H9 (cell line): ENCODE measurements around the gene IRF7. TPM values are rescaled to one million over a fixed set of nuclear protein-coding genes. Genes with fewer than 3 reads are reported as not detected.

Experiments used
- DNase-seq: peaks from one replicate; pipeline ENCODE4 v3.0.0-alpha.2; 2017
- H2AFZ ChIP-seq: one replicate; pipeline ENCODE4 v1.6.1; 2013; ENCODE audit warnings: mild to moderate bottlenecking, low read length, control low read depth, moderate library complexity
- H2AK5ac ChIP-seq: 2 replicates; pipeline ENCODE4 v1.6.1; 2013; ENCODE audit warnings: low read length, control low read depth, mixed read lengths; ENCODE audit not compliant: insufficient read length
- H2BK120ac ChIP-seq: one replicate; pipeline ENCODE4 v1.6.1; 2013; ENCODE audit warnings: low read depth, mild to moderate bottlenecking, low read length, control low read depth, inconsistent platforms; ENCODE audit not compliant: poor library complexity, severe bottlenecking
- H2BK12ac ChIP-seq: 2 replicates; pipeline ENCODE4 v1.6.1; 2013; ENCODE audit warnings: low read length, control low read depth, mixed read lengths, low read depth; ENCODE audit not compliant: insufficient read length
- H2BK15ac ChIP-seq: 2 replicates; pipeline ENCODE4 v1.6.1; 2013; ENCODE audit warnings: low read depth, low read length, control low read depth
- H2BK20ac ChIP-seq: one replicate; pipeline ENCODE4 v1.6.1; 2013; ENCODE audit warnings: low read depth, mild to moderate bottlenecking, low read length, control low read depth, inconsistent platforms; ENCODE audit not compliant: poor library complexity, severe bottlenecking
- H2BK5ac ChIP-seq: 2 replicates; pipeline ENCODE4 v1.6.1; 2013; ENCODE audit warnings: low read length, control low read depth, mixed read lengths; ENCODE audit not compliant: insufficient read length
- H3K14ac ChIP-seq: 2 replicates; pipeline ENCODE4 v1.6.1; 2013; ENCODE audit warnings: low read length, control low read depth; ENCODE audit not compliant: insufficient read depth
- H3K18ac ChIP-seq: 2 replicates; pipeline ENCODE4 v1.6.1; 2013; ENCODE audit warnings: low read depth, mild to moderate bottlenecking, mixed read lengths, low read length, control low read depth; ENCODE audit not compliant: insufficient read length
- H3K23ac ChIP-seq: 2 replicates; pipeline ENCODE4 v1.6.1; 2013; ENCODE audit warnings: low read length, control low read depth, mixed read lengths, low read depth; ENCODE audit not compliant: insufficient read length
- H3K23me2 ChIP-seq: 2 replicates; pipeline ENCODE4 v1.6.1; 2013; ENCODE audit warnings: low read depth, mild to moderate bottlenecking, mixed read lengths, low read length, control low read depth; ENCODE audit not compliant: insufficient read length, poor library complexity, severe bottlenecking
- H3K27ac ChIP-seq: 2 replicates; pipeline ENCODE4 v1.5.1; 2013; ENCODE audit warnings: low read length, control low read depth, mixed read lengths, low read depth; ENCODE audit not compliant: insufficient read length
- H3K27me3 ChIP-seq: 2 replicates; pipeline ENCODE4 v1.6.1; 2013; ENCODE audit warnings: low read length, control low read depth, inconsistent platforms; ENCODE audit not compliant: insufficient read depth
- H3K4ac ChIP-seq: 2 replicates; pipeline ENCODE4 v1.6.1; 2013; ENCODE audit warnings: low read depth, mild to moderate bottlenecking, control low read depth, inconsistent platforms, low read length, moderate library complexity
- H3K4me1 ChIP-seq: 2 replicates; pipeline ENCODE4 v1.6.1; 2013; ENCODE audit warnings: low read length, control low read depth, inconsistent platforms; ENCODE audit not compliant: insufficient read depth
- H3K4me2 ChIP-seq: 2 replicates; pipeline ENCODE4 v1.6.1; 2013; ENCODE audit warnings: low read length, control low read depth, mixed read lengths; ENCODE audit not compliant: insufficient read length, insufficient read depth
- H3K56ac ChIP-seq: 2 replicates; pipeline ENCODE4 v1.6.1; 2013; ENCODE audit warnings: low read depth, mild to moderate bottlenecking, mixed read lengths, low read length, control low read depth; ENCODE audit not compliant: insufficient read length
- H3K79me1 ChIP-seq: 2 replicates; pipeline ENCODE4 v1.6.1; 2013; ENCODE audit warnings: low read depth, mild to moderate bottlenecking, moderate library complexity, low read length, control low read depth, inconsistent platforms; ENCODE audit not compliant: insufficient read depth, poor library complexity, severe bottlenecking
- H3K79me2 ChIP-seq: 2 replicates; pipeline ENCODE4 v1.6.1; 2013; ENCODE audit warnings: low read length, control low read depth, inconsistent platforms; ENCODE audit not compliant: insufficient read depth
- H3K9ac ChIP-seq: 2 replicates; pipeline ENCODE4 v1.6.1; 2013; ENCODE audit warnings: low read length, control low read depth, mixed read lengths; ENCODE audit not compliant: insufficient read length; ENCODE audit errors: extremely low read depth
- H3K9me3 ChIP-seq: one replicate; pipeline ENCODE4 v1.6.1; 2013; ENCODE audit warnings: low read depth, low read length, inconsistent platforms; ENCODE audit not compliant: control insufficient read depth
- H3T11ph ChIP-seq: one replicate; pipeline ENCODE4 v1.6.1; 2013; ENCODE audit warnings: mild to moderate bottlenecking, low read length, control low read depth, inconsistent platforms
- H4K20me1 ChIP-seq: one replicate; pipeline ENCODE4 v1.6.1; 2013; ENCODE audit not compliant: control insufficient read depth, insufficient read length, insufficient read depth
- H4K5ac ChIP-seq: 2 replicates; pipeline ENCODE4 v1.6.1; 2013; ENCODE audit warnings: low read depth, mild to moderate bottlenecking, mixed read lengths, low read length, control low read depth; ENCODE audit not compliant: insufficient read length
- H4K8ac ChIP-seq: replicated peaks from 2 replicates; pipeline ENCODE4 v1.6.1; 2013; ENCODE audit warnings: low read length, control low read depth, mixed read lengths, low read depth; ENCODE audit not compliant: insufficient read length
- H4K91ac ChIP-seq: 2 replicates; pipeline ENCODE4 v1.6.1; 2013; ENCODE audit warnings: low read depth, mild to moderate bottlenecking, moderate library complexity, mixed read lengths, low read length, control low read depth; ENCODE audit not compliant: insufficient read length
- H3K27ac Mint-ChIP-seq, 3 experiments: 2 replicates in 2 of 3; 3 replicates in 1 of 3; pipeline ENCODE4 v1.8.0; 2020 to 2021; ENCODE audit warnings: mixed read lengths in 3 of 3, mild to moderate bottlenecking in 1 of 3, moderate library complexity in 1 of 3
- H3K27me3 Mint-ChIP-seq: 2 replicates; pipeline ENCODE4 v1.8.0; 2021; ENCODE audit warnings: low read depth, mild to moderate bottlenecking, moderate library complexity, mixed read lengths
- H3K36me3 Mint-ChIP-seq, 3 experiments: 2 replicates in 2 of 3; 3 replicates in 1 of 3; pipeline ENCODE4 v1.8.0; 2020 to 2021; ENCODE audit warnings: low read depth in 3 of 3, mixed read lengths in 3 of 3; ENCODE audit not compliant: insufficient read depth in 1 of 3
- H3K4me1 Mint-ChIP-seq, 2 experiments: 2 replicates each; pipeline ENCODE4 v1.8.0; 2020; ENCODE audit warnings: mixed read lengths in 2 of 2
- H3K4me3 Mint-ChIP-seq, 2 experiments: 2 replicates in 1 of 2; 3 replicates in 1 of 2; pipeline ENCODE4 v1.8.0; 2020 to 2021; ENCODE audit warnings: mild to moderate bottlenecking in 2 of 2, mixed read lengths in 2 of 2, moderate library complexity in 1 of 2
- H3K9me3 Mint-ChIP-seq, 2 experiments: 2 replicates in 1 of 2; 3 replicates in 1 of 2; pipeline ENCODE4 v1.8.0; 2020; ENCODE audit warnings: mild to moderate bottlenecking in 2 of 2, mixed read lengths in 2 of 2, moderate library complexity in 1 of 2
- WGBS: extraction: QIAGEN DNeasy Blood & Tissue Kit; methylation state at CpG from one replicate; pipeline ENCODE4 v1.1.7; 2013; ENCODE audit warnings: missing lambda C conversion rate, low lambda C conversion rate, mixed read lengths; ENCODE audit not compliant: insufficient read length; ENCODE audit errors: extremely low coverage; 5-methylcytosine and 5-hydroxymethylcytosine counted together
- total RNA-seq: library from RNA; stranded (reverse); gene quantifications from 2 replicates; pipeline ENCODE4 v1.2.1, GENCODE V29; 2021
- TF ChIP-seq, protein P1 (sequence below): fragments of 200-600 bp; sonication (generic); conservative IDR thresholded peaks from 3 replicates; pipeline ENCODE4 v1.8.0; 2021; ENCODE audit warnings: antibody characterized with exemption, mild to moderate bottlenecking

IRF7 gene
- total RNA-seq, 1 experiment from 2014 or later, result 9.8 TPM

DNA sequence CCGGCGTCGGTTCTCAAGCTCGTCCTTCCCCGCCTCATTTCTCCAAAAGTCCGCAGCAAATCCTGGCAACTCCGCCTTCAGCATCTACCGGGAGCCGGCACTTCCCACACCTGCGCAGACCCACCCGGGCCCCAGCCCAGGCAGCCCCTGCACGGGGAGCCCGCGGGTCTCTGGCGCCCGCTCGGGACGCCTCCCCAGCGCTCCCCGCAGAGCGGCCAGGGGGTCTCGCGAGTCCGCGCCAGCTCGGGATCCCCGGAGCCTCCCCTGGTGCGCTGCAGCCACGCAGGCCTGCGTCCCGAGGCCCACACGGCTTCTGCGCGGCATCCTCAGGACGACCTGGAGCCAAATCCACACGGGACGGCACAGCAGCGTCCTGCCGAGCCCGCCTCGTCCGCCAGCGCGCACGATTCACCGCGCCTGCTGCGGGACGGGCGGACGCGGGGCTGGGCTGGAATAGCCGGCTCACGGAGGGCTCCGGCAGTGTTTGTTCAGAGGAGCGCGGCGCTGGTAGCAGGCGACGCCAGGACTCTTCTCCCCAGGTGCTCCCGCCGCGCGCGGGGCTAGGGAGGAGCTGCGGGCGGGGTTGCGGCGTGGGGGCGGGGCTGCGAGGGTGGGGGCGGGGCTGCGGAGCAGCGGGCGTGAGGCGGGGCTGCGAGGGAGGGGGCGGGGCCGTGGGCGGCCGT lies 40.3 kb downstream of the IRF7 start:
- Histone ChIP-seq H3K56ac (no peak overlapping the region), H3K23ac (no peak overlapping the region), H4K5ac (no peak overlapping the region), H2BK120ac (no peak overlapping the region), H3K18ac (no peak overlapping the region), H3K9me3 (no peaks in the 10 kb centered on the region), H3K27me3 (no peaks in the 10 kb centered on the region; the same call in 1 of the 2 replicates), H3T11ph (no peak overlapping the region), H3K9ac (no peak overlapping the region), H4K91ac (no peak overlapping the region), H3K79me1 (peaks cover 10% of the 10 kb centered on the region), H3K79me2 (peaks cover 37% of the 10 kb centered on the region; the same call in 1 of the 2 replicates), H3K4me1 (no peaks in the 10 kb centered on the region), H2AK5ac (no peak overlapping the region), H4K20me1 (no peaks in the 10 kb centered on the region), H3K4me2 (peak overlapping the region; percentile 70), H2BK5ac (no peak overlapping the region), H3K23me2 (peaks cover 16% of the 10 kb centered on the region), H3K14ac (peak overlapping the region; percentile 83; the same call in 1 of the 2 replicates), H3K4ac (no peak overlapping the region), H2BK20ac (no peak overlapping the region), H2BK12ac (no peak overlapping the region), H3K27ac (no peak overlapping the region), H2AFZ (no peak overlapping the region), H2BK15ac (no peak overlapping the region), H4K8ac (no peak overlapping the region)
- peak overlapping the region; percentile 79 to 92 for H3K4me3 Mint-ChIP-seq
- WGBS, result no CpG with 5 or more reads among the region's 81 CpGs
- peaks cover 0 to 9% (median 3%) of the 10 kb centered on the region in 3 experiments; a peak in 4 of 7 replicates for H3K36me3 Mint-ChIP-seq
- peak overlapping the region in 1 of 3 experiments; percentile 57; a peak in 1 of 7 replicates for H3K27ac Mint-ChIP-seq
- H3K27me3 Mint-ChIP-seq, result peaks cover 14% of the 10 kb centered on the region
- H3K4me1 Mint-ChIP-seq, result peaks cover 32 to 37% of the 10 kb centered on the region in 2 experiments
- DNase-seq, result no peak
- TF ChIP-seq, protein P1, sequence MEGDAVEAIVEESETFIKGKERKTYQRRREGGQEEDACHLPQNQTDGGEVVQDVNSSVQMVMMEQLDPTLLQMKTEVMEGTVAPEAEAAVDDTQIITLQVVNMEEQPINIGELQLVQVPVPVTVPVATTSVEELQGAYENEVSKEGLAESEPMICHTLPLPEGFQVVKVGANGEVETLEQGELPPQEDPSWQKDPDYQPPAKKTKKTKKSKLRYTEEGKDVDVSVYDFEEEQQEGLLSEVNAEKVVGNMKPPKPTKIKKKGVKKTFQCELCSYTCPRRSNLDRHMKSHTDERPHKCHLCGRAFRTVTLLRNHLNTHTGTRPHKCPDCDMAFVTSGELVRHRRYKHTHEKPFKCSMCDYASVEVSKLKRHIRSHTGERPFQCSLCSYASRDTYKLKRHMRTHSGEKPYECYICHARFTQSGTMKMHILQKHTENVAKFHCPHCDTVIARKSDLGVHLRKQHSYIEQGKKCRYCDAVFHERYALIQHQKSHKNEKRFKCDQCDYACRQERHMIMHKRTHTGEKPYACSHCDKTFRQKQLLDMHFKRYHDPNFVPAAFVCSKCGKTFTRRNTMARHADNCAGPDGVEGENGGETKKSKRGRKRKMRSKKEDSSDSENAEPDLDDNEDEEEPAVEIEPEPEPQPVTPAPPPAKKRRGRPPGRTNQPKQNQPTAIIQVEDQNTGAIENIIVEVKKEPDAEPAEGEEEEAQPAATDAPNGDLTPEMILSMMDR, result no peak
- no peaks in the 10 kb centered on the region for H3K9me3 Mint-ChIP-seq
